ENCODE data around the gene ANKRD52.
"Not testable (repeated sequence)": the region's sequence is repeated elsewhere in the genome, so short reads cannot be mapped to it uniquely, and the experiment has no call there.

The ANKRD52 gene

DNA sequence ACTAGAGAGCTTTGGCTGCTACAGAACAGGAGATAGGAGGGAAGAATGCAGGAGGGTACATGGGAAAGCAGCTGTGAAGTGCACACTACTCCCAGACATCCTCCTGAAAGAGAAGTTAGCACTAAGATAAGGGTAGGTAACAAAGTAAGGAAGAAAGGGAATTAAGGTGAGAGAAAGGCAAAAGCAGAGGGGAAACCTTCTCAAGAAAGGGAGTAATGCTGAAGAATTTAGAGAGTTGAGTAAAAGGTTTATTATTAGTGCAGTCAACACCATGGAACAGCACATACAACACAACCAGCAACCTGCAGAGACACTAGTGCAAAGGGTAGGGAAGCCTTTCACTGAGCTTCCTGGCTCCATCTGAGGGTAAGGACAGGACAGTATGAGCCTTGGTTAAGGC is 53.9 kb downstream of the ANKRD52 start:
- DNase-seq, result no peak

DNA sequence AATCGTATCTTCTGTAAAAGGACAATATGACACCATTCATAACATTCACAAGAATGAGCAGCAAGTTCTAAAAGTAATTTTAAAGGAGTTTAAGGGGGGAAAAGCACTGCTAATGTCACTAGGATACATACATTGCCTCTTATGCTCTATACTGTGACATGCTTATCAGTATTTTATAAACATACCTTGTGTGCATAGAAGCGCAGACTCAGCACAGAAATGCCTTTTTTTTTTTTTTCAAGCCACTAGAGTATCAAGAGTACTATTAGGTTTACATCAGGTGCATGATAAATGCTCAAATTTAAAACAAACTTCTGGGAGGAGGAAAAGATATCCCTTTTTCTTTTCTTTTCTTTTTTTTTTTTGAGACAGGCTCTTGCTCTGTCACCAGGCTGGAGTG is 55.3 kb downstream of the ANKRD52 start:
- no peak for DNase-seq

DNA sequence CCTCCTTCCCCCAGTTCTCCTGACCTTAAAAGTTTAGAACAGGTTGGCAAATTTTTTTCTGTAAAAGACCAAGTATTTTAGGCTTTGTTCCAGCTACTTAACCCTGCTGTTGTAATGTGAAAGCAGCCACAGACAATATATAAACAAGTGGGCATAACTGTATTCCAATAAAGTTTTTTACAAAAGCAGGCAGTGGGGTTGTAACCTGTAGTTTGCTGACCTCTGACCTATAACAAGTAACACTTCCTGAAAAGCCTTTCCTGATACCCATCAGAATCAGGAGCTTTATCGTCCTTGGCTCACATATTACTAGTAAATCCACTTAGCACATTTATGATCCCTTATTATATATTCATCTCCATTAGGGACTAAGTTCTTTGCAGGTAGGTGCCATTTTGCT is 55.8 kb downstream of the ANKRD52 start:
- DNase-seq, result no peak

DNA sequence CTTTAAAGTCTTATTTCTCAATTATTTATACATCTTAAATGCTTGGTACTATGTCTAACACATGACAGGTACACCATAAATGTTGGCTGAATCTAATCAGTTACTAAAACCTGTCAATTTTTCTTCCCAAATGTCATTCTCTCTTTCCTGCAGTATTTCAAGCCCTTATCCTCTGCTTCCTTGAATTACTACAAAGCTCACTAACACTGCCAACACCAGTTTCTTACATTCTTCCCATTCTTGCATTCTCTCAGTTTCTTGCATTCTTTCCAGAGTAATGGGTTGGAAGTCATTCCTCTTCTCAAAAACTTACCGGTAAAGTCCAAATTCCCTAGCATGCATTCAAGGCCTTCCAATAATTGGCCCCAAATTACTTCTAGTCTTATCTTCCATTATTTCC is 59.3 kb downstream of the ANKRD52 start:
- DNase-seq, result no peak

DNA sequence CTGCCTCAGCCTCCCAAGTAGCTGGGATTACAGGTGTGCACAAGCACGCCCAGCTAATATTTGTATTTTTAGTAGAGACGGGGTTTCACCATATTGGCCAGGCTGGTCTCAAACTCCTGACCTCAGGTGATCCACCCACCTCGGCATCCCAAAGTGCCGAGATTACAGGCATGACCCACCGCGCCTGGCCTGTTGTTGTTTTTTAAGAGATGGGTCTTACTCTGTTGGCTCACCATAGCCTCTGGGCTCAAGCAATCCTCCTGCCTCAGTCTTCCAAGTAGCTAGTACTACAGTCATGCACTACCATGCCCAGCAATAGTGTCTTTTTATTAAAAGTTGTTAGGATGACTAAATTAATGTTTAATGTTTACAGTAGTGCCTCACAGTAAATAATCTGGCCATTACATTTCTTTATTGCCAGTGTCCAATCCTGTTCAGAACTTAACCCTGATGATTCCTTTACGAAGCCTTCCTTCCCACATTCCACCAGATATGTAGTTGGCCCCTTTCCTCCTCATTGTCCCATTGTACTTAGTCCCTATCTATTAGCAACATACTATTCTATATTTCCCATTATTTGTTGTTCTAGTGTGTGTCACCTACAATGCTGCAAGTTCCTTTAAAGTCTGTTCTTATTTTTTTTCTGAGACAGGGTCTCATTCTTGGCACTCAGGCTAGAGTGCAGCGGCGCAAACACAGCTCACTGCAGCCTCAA is 60.1 kb downstream of the ANKRD52 start:
- no peak for DNase-seq

DNA sequence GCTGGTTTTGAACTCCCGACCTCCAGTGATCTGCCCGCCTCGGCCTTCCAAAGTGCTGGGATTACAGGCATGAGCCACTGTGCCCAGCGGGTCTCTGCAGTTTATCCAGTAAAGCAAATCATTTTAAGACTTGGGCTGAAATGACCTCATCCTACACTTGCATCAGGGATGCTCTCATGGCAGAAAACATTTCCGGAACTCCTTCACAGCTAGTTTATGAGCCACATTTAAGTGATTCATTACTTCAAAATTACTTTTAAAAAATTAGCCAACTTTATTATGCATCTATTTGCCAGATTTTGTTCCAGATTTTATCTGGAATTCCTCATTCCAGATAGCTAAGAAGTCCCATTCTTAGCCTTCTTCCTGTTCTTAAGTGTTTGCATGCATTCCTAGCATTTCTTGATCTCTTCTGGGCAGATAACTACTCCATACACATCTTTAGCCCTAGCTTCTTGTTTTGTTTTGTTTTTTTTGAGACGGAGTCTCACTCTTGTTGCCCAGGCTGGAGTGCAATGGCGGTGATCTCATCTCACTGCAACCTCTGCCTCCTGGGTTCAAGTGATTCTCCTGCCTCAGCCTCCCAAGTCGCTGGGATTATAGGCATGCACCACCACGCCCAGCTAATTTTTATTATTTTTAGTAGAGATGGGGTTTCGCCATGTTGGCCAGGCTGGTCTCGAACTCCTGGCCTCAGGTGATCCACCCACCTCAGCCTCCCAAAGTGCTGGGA is 61.2 kb downstream of the ANKRD52 start:
- DNase-seq, result not testable (repeated sequence)

DNA sequence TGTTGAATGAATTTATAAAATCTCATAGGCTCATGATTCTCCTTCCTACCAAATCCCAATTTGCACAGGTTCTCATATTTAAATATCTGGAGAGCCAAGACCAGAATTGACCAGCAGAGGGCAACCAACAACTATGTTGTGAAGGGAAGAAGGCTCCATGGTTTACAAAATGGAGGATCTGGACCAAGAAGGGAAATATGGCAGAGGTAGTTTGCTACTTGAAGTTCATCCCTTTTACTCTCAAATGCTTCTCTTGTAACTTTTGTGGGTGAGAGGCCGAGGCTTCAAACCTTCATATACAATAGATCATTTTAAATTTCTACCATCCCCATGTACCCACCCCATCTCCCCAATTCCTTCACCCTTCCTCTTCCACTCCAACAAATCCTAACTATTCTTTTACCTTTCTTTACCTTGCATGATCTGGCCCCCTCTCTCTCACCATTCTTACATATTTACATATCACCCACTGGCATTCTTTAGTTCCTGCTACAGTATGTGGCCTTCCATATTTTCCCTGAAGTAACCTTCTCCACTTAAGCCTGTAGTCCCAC is 65.1 kb downstream of the ANKRD52 start:
- DNase-seq, result peak; percentile 92

DNA sequence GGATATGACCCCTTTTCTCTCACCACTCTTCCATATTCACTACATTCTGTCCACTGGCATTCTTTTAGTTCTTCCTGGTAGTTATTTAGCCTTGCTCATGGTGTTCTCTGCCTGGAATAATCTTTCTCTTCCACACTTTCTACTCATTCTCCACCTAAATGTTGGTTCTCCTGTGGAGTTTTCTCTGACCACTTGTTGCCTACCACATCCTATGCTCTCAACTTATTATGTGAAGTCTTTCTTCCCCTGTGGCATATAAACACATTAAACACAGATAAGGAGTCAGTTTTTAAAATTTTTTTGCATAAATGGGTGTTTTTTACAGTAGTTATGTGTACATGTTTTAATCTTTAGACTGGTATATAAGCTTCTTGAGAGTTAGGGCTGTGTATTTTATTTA is 65.6 kb downstream of the ANKRD52 start:
- DNase-seq, result no peak

DNA sequence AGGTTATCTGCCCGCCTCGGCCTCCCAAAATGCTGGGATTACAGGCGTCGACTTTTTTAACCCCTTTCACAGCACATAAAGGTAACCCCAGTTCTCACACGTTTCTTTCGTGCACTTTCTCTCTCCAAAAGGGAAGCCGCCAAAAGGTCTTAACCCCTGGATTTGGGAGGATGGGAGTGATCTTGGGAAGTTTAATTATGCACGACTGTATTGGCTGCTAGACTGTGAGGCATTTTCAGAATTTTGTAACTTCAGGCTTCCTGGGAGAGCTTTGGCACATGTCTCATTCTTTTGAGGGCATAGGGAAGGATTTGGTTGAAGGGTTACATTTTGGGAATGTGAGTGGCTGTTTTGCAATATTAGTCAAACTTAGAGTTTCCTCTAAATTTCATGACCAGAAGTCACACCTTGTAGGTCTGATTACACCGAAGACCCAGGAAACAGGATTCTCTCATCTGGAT is 67.5 kb downstream of the ANKRD52 start:
- no peak for DNase-seq

DNA sequence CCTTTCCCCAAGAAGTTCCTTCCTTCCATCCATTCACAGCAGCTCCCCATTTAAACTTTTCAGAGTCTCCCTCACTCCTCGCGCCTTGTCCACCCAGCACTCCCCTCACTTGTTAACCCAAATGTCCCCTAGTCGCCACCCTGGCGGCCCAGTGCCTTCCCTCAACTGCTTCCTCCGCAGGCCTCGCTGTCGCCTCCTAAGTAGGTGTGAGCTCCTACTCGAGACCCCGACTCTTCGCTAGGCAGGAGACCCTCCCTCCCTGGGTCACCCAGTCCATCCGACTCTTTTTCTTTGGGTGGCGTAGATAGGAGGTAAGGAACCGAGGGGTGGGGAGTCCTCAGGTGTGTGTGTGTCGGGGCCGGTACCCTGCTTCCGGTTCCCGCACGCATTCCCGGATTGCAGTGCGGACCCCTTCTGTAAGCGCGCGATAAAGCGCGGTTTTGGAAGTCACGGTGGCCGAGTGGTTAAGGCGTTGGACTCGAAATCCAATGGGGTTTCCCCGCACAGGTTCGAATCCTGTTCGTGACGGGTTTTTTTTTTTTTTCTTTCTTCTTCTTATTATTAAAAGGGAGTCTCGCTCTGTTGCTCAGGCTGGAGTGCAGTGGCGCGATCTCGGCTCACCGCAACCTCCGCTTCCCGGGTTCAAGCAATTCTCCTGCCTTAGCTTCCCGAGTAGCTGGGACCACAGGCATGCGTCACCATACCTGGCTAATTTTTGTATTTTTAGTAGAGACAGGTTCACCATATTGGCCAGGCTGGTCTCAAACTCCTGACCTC is 68.1 kb downstream of the ANKRD52 start:
- peak; percentile 75 for DNase-seq

DNA sequence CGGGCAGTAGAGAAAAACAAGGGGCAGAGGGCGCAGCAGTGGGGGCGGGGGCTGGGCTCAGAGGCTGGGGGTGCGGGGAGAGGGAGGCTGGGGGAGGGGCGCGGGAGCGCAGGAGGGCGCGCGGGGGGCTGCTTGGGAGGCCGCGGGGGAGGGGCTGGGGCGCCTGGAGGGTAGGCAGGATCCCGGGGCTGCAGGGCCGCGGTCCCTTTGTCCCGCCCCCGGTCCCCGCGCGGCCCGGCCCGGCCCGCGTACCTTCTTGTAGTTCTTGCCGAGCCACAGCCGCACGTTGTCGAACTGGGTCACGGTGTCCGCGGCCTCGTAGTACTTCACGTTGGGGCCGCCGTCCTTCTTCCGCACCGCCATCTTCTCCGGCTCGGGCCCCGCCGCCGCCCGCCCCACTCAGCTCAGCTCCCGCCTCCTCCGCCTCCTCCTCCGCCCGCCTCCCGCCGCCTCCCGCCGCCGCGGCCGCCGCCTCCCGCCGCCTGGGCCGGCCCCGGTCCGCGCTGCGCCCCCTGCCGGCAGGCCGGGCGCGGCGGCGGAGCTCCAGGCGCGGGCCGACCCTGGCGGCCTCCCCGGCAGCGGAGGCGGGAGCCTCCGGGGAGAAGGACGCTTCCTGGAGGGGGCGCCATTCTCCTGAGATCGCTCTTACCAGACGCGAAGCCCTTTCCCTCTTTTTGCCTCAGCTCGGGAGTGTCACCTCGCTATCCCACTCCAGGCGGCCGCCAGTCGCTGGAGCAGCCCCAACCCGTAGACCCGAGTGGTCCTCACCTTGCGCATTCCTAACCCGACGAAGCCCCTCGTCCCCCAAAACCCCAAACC is 68.9 kb downstream of the ANKRD52 start, which contains the start of gene SMARCC2:
SMARCC2 (minus strand) TSS at position 385 of the 819 bp plus-strand sequence; CDS start at position 363, 22 bp downstream.
- DNase-seq, result peak; percentile 91

DNA sequence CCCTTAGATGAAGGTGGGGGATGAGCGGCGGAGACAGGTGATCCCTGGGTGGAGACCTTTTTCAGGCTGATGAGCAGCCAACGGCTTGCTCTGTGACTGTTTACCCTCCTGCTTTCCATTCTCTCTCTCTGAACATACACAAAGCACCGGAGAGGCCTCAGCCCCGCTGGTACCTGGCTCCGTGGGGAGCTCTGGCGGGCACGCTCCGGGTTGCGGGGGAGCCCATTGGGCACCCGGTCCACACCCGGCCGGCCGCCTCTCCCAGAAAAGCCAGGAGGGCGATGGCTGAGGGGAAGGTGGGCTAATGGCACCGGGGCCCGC is 69.4 kb downstream of the ANKRD52 start:
- DNase-seq, result no peak

DNA sequence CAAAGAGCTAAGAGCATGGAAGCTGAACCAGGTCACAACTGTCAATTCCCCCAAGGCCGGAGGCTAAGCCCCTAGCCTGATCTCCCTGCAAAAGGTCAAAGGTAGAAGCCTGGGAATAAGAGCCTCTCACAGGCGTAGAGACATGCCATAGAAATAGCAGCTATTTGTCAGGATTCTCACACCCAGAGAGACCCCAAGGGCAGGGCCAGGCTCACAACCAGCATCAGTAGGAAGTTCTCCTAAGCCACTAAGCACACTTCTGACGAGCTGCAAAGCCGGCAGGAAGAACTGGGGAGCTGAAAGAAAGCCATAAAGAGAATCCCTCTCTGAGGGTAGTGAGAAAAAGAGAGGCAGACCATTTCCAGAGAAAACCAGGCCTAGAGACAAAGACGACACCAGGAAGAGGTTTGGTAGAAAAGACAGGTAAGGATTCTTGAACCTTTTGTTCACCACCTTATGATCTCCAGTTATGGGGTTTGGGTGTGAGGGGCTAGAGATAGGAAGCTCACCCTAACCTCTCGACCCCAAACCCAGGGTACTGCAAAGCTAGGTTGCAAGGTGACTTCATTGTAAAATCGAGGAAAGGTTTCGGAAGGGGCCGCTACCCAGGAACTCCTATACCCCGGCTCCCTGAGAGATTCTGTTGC is 69.9 kb downstream of the ANKRD52 start:
- no peak for DNase-seq

All from inflammatory macrophage treated with lipopolysaccharide for 4 hours (primary cell).